Measurements from ENCODE around the gene CYBA.

The CYBA gene

GRCh38 chr16:88686439-88687253 is 35.8 kb upstream of the CYBA start, which contains the start of gene SNAI3:
SNAI3 (minus strand) TSS chr16:88686507; CDS start chr16:88686406, 101 bp downstream.
- TF ChIP-seq, protein P1, sequence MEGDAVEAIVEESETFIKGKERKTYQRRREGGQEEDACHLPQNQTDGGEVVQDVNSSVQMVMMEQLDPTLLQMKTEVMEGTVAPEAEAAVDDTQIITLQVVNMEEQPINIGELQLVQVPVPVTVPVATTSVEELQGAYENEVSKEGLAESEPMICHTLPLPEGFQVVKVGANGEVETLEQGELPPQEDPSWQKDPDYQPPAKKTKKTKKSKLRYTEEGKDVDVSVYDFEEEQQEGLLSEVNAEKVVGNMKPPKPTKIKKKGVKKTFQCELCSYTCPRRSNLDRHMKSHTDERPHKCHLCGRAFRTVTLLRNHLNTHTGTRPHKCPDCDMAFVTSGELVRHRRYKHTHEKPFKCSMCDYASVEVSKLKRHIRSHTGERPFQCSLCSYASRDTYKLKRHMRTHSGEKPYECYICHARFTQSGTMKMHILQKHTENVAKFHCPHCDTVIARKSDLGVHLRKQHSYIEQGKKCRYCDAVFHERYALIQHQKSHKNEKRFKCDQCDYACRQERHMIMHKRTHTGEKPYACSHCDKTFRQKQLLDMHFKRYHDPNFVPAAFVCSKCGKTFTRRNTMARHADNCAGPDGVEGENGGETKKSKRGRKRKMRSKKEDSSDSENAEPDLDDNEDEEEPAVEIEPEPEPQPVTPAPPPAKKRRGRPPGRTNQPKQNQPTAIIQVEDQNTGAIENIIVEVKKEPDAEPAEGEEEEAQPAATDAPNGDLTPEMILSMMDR (IDR thresholded peaks at IDR 0.05; ENCODE audit: extremely low read depth, insufficient read depth, missing control alignments): no peak
- peak; percentile 98 for DNase-seq (ENCODE audit: low spot score)
- in situ Hi-C loops (cut with MboI; ENCODE audit: low pct_unique_long_range_greater_than_20kb, low sequenced_read_pairs, unreplicated experiment): no loop called here

- in situ Hi-C loops (cut with MboI; ENCODE audit: low pct_unique_long_range_greater_than_20kb, low sequenced_read_pairs, unreplicated experiment): no loop called here
- DNase-seq (ENCODE audit: low spot score): peak; percentile 60
- TF ChIP-seq, protein P1 (IDR thresholded peaks at IDR 0.05; ENCODE audit: extremely low read depth, insufficient read depth, missing control alignments): no peak
Observed at GRCh38 chr16:88686062-88686438, 35.2 kb upstream of the CYBA start.

DNA sequence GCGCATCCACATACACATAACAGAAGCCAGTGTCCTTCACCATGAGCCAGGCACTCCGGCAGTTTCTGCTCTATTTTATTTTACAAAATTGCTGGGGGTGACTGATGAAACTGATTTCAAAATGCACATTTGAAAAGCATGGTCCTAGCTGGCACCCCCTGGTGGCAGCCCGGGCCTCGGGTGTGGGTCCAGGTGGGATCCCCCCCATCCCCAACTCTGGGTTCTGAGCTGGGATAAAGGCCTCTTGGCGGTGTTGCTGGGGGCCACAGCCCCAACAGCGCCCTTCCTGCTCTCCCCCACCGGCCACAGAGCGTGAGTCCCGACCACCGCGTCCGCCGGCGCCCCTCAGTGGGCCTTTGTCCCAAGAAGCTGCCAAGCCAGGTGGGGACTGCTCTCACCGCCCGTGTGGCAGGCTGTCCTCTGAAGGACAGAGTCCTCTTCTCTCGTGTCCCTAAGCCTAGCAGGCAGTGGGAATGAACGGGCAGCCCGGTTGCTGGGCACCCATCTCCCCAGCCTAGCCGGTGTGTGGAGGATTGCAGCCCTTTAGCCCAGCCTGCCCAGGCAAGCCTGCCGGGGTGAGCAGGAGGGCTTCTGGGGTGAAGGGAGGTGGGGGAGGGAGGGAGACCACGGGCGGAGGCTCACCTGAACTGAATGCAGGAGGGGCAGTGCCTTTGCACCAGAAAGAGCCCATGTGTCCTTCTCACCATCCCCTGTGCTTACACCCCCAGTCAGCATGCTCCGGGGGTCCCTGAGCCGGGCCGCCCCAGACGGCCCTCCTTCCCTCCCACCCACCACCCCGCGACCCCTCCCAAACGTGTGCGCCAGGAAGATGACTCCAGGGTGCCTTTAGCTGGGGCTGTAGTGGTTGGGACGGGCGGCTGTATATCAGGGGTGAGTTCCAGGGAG is 34.6 kb upstream of the CYBA start:
- in situ Hi-C loops (cut with MboI; ENCODE audit: low pct_unique_long_range_greater_than_20kb, low sequenced_read_pairs, unreplicated experiment): no loop called here
- TF ChIP-seq, protein P1 (IDR thresholded peaks at IDR 0.05; ENCODE audit: extremely low read depth, insufficient read depth, missing control alignments): peak; percentile 61
- peak; percentile 71 for DNase-seq (ENCODE audit: low spot score)

DNA sequence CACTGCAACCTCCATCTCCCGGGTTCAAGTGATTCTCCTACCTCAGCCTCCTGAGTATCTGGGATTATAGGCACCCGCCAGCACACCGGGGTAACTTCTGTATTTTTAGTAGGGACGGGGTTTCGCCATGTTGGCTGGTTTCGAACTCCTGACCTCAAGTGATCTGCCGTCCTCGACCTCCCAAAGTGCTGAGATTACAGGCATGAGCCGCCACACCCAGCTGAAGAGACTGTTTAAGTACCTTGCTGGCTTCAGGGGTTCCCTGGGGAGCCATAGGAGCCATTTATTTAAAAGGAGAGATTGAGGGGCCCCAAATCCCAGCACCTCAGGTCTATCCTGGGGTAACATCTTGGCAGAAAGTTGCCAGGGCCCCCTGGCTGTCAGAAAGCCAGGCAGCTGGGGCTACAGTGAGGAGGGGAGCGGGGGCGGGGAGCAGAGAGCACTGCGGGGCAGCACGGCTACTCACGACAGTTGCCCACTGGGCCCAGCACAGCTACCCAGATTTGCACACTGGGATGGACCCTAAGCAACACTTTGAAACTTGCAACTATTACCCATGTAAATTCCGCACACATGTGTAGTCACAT is 33.8 kb upstream of the CYBA start:
- DNase-seq (ENCODE audit: low spot score): no peak
- in situ Hi-C loops (cut with MboI; ENCODE audit: low pct_unique_long_range_greater_than_20kb, low sequenced_read_pairs, unreplicated experiment): no loop called here
- TF ChIP-seq, protein P1 (IDR thresholded peaks at IDR 0.05; ENCODE audit: extremely low read depth, insufficient read depth, missing control alignments): no peak

DNA sequence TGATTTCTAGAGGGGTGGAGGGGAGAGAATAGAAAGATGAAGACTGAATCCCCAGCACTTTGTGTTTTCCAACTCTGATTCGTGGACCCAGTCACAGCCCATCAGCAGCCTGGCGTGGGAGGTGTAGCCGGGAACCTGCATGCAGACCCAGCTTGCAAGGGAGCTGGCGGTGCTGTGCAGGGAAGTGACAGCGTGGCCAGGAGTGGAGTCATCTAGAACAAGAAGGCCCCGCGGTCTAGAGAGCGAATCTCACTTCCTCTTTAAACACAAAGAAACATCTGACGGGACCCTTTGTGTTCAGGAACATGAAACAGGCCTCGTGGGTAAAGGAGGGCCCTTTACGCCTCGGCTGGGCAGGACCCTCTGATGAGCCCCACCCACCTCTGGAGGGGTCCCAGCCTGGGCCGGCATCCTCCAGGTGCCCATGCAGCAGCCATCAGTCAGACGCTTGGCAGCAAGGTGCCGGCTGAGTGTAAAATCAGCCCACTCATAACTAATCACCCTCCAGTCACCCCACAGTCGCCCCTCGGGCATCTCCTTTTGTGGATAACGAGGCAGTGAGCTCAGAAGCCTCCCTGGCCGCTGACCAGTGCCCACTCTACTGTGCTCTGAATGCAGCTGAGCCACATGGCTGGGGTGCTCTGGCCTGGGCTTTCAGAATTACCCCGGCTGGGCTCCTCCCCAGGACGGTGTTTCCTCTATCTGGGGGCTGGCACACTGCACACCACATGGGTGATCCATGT is 31.0 kb upstream of the CYBA start:
- in situ Hi-C loops (cut with MboI; ENCODE audit: low pct_unique_long_range_greater_than_20kb, low sequenced_read_pairs, unreplicated experiment): no loop called here
- DNase-seq (ENCODE audit: low spot score): peak; percentile 93
- TF ChIP-seq, protein P1 (IDR thresholded peaks at IDR 0.05; ENCODE audit: extremely low read depth, insufficient read depth, missing control alignments): no peak

Measured in GM13977 (cell line).